Endodermal cell (in vitro differentiated cells): Measurements from ENCODE around the gene INPPL1. TPM values are rescaled to one million over a fixed set of nuclear protein-coding genes. Genes with fewer than 3 reads are reported as not detected.
A peak's percentile ranks its signal among the peaks of the same experiment; 100 is the strongest.

Source experiments
- DNase-seq: peaks from one replicate; pipeline ENCODE4 v3.0.0-alpha.2; 2017
- H3K27ac ChIP-seq: 2 replicates; pipeline ENCODE4 v1.5.1; 2013; ENCODE audit warnings: mild to moderate bottlenecking, low read depth, low read length, moderate library complexity
- H3K27me3 ChIP-seq: 2 replicates; pipeline ENCODE4 v1.6.1; 2013; ENCODE audit warnings: mild to moderate bottlenecking, low read length, moderate library complexity; ENCODE audit not compliant: insufficient read depth, control insufficient read depth, poor library complexity, severe bottlenecking
- H3K36me3 ChIP-seq: 2 replicates; pipeline ENCODE4 v1.7.0; 2013; ENCODE audit warnings: mild to moderate bottlenecking, low read length, moderate library complexity; ENCODE audit not compliant: control insufficient read depth, insufficient read depth
- H3K4me1 ChIP-seq: one replicate; pipeline ENCODE4 v1.7.0; 2013; ENCODE audit warnings: low read length; ENCODE audit not compliant: control insufficient read depth, insufficient read depth
- H3K4me3 ChIP-seq: 2 replicates; pipeline ENCODE4 v1.5.1; 2013; ENCODE audit warnings: mild to moderate bottlenecking, low read length, moderate library complexity
- H3K9ac ChIP-seq: 2 replicates; pipeline ENCODE4 v1.6.1; 2013; ENCODE audit warnings: mild to moderate bottlenecking, low read length, moderate library complexity; ENCODE audit not compliant: poor library complexity, severe bottlenecking; ENCODE audit errors: extremely low read depth
- H3K9me3 ChIP-seq: 2 replicates; pipeline ENCODE4 v1.6.1; 2013; ENCODE audit warnings: mild to moderate bottlenecking, low read length, moderate library complexity; ENCODE audit not compliant: control insufficient read depth
- H3K27ac Mint-ChIP-seq: 2 replicates; pipeline ENCODE4 v1.8.0; 2020; ENCODE audit warnings: mixed read lengths
- H3K27me3 Mint-ChIP-seq: 2 replicates; pipeline ENCODE4 v1.8.0; 2021; ENCODE audit warnings: mild to moderate bottlenecking, mixed read lengths; ENCODE audit not compliant: insufficient read depth
- H3K36me3 Mint-ChIP-seq: 2 replicates; pipeline ENCODE4 v1.8.0; 2020; ENCODE audit warnings: low read depth, mixed read lengths
- H3K4me1 Mint-ChIP-seq: 2 replicates; pipeline ENCODE4 v1.8.0; 2020; ENCODE audit warnings: mixed read lengths
- H3K4me3 Mint-ChIP-seq: 2 replicates; pipeline ENCODE4 v1.8.0; 2020; ENCODE audit warnings: mild to moderate bottlenecking, moderate library complexity, mixed read lengths
- H3K9me3 Mint-ChIP-seq: 2 replicates; pipeline ENCODE4 v1.8.0; 2020; ENCODE audit warnings: mild to moderate bottlenecking, mixed read lengths
- CTCF ChIP-seq: fragments of 200-600 bp; sonication (generic); conservative IDR thresholded peaks from 2 replicates; pipeline ENCODE4 v1.5.0; 2021; ENCODE audit warnings: antibody characterized with exemption, mild to moderate bottlenecking
- WGBS, 2 experiments: methylation state at CpG; one replicate each; pipeline versions ENCODE4 v1.1.5 to v1.1.7; 2013; ENCODE audit warnings: missing lambda C conversion rate in 2 of 2, mixed read lengths in 1 of 2; ENCODE audit not compliant: insufficient coverage in 1 of 2, insufficient read length in 1 of 2; 5-methylcytosine and 5-hydroxymethylcytosine counted together
- total RNA-seq, 2 donors: library from RNA; stranded (reverse); fragmentation: NEBNext Ultra II Directional in 1 of 2; extraction: Animal tissue kit (Norgen Biotek cat#: 25700) in 1 of 2; gene quantifications; 2 replicates in 1 of 2; 3 replicates in 1 of 2; pipeline ENCODE4 v1.2.1, GENCODE V29; 2021

Gene INPPL1
- total RNA-seq, 2 donors from 2014 or later, result 230 to 325 TPM

GRCh38 chr11:72287293-72287692, 62.7 kb downstream of the INPPL1 start:
- no peaks in the 10 kb centered on the region for H3K36me3 Mint-ChIP-seq
- no peak overlapping the region for H3K27ac Mint-ChIP-seq
- Histone ChIP-seq H3K36me3 (no peaks in the 10 kb centered on the region), H3K27me3 (no peaks in the 10 kb centered on the region), H3K4me3 (no peak overlapping the region), H3K27ac (no peak overlapping the region), H3K4me1 (no peaks in the 10 kb centered on the region), H3K9ac (no peak overlapping the region), H3K9me3 (no peaks in the 10 kb centered on the region)
- no peak for TF ChIP-seq CTCF
- peak; percentile 13 for DNase-seq
- H3K4me1 Mint-ChIP-seq, result no peaks in the 10 kb centered on the region
- H3K9me3 Mint-ChIP-seq, result no peaks in the 10 kb centered on the region
- peaks cover 12% of the 10 kb centered on the region for H3K27me3 Mint-ChIP-seq
- no peak overlapping the region for H3K4me3 Mint-ChIP-seq
- 80 to 93% methylated on average over 2 of the region's 2 CpGs for WGBS, 2 experiments

Other genes with a start within 250 kb of the INPPL1 start
- gene IL18BP, start 225.9 kb upstream of the INPPL1 start, total RNA-seq, result 10 to 100 TPM; 10.8 to 13.0 TPM
- gene NUMA1, start 144.2 kb upstream of the INPPL1 start, total RNA-seq, result 100 to 1,000 TPM; 130 to 132 TPM
- gene LRRC51, start 143.9 kb upstream of the INPPL1 start, total RNA-seq, result 1 to 10 TPM; 8.0 to 9.5 TPM
- gene LAMTOR1, start 121.5 kb upstream of the INPPL1 start, total RNA-seq, result 100 to 1,000 TPM in 1 of 2 donors, 10 to 100 TPM in 1; 92.0 to 104 TPM
- not detected for gene TOMT, start 118.8 kb upstream of the INPPL1 start, total RNA-seq
- gene ANAPC15, start 112.1 kb upstream of the INPPL1 start, total RNA-seq, result 10 to 100 TPM; 51.2 to 54.9 TPM
- not detected for gene FOLR3, start 89.0 kb upstream of the INPPL1 start, total RNA-seq
- gene FOLR1, start 32.6 kb upstream of the INPPL1 start, total RNA-seq, result 10 to 100 TPM; 13.8 to 19.3 TPM
- gene FOLR2, start 8.0 kb upstream of the INPPL1 start, total RNA-seq, result not detected
- under 1 TPM in 1 of 2 donors, not detected in 1; 0.92 TPM for gene PHOX2A, start 19.4 kb downstream of the INPPL1 start, total RNA-seq
- 10 to 100 TPM; 15.8 to 18.4 TPM for gene CLPB, start 209.8 kb downstream of the INPPL1 start, total RNA-seq